ENCODE data around the gene MAP2K6.
"Not testable (repeated sequence)": the region's sequence is repeated elsewhere in the genome, so short reads cannot be mapped to it uniquely, and the experiment has no call there.

The MAP2K6 gene

DNA sequence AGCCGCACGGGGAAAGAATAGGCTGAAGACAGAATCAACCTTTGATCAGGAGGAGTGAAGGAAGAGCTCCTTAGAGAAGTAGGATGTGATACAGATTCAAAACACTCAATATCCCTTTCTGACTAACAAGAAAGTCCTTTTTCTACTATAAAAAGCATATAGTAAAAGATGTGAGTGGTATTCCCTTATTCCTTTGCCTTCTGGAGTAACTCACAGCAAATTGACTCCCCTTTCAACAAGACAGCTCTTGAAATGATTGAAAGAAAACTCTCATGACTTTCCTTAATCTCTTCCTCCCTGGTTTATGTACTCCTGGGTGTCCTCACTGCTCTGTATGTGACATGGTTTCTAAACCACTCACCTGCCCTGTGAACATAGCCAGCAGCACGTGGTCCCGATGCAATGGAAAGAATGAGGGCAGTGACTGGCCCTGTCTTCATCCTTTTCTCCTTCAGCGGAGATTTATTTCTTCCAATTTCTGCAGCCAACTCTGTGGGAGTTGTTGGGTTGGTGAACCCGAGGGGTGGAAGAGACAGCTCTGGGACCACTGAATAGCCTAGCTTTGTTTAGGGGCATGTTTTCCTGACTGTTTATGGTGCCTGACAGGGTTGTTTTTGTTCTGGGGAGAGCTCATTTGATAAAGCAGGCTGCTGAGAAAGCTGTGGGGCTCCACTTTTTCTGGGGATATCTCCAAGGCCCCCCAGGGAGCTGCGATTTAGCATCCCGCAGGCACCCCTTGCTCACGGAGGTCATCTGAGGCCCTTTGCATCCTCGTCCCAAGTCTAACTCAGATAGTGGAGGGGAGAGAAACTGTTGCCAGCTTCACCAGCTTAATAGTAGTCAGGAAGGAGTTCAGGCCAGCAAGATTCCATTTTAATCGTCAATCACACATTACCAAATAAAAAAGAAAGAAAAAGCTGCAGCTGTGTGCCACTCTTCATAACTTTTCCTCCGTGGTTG is 46.7 kb downstream of the MAP2K6 start:
- DNase-seq, result no peak

- no peak for DNase-seq
Observed at GRCh38 chr17:69461951-69462369, 47.5 kb downstream of the MAP2K6 start.

DNA sequence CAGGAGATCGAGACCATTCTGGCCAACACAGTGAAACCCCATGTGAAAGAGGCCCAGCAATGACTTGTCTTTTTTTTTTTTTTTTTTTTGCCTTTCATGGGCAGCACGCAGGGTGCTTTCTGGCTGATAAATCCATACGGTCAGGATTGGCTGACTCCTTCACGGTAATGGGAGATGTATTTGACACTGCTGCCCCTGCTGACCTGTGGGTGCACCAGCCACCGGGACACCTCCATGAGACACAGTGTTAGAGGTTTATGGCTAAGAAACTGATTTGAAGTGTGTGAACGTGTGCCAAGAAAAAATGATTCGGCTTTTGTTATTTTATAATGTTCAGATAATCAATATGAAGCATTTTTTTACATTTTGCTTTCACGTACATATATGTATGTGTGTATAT is 48.4 kb downstream of the MAP2K6 start:
- no peak for DNase-seq

DNA sequence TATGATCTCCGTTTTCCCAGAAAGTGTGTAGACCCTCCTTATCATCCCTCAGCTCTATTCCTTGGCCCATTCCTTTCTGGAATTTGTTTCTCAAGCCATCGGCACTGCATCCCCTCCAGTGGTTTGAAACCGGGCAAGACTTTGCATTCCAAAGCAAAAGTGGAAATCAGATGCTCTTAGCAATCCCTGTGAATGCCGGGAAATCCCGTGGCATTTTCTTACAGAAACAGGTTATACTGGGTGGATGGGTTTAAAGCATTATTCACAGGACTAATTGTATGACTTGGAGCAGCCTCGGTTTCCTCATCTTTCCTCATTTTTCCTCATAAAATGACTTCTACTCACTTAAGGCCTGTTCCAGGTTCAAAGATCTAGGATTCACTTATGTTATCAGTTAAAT is 52.0 kb downstream of the MAP2K6 start:
- DNase-seq, result no peak

GRCh38 chr17:69466905-69467667 is 52.6 kb downstream of the MAP2K6 start:
- DNase-seq, result no peak

DNA sequence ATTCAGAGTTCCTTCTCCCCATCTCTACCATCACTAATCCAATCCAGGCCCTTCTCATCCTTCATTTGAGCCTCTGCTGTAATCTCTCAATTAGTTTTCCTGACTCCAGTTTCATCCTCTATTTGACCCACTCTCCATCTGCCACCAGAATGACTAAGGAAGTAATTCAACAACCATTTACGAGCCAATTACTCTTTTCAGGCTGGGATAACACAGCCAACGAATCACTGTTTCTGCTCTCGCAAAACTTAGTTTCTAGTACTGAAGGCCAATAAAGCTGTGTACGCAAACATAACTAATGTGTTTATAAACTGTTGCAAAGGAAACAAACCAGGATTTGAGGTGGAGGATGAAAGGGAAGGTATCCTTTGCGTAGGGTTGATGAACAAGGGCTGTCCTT is 53.7 kb downstream of the MAP2K6 start:
- no peak for DNase-seq

GRCh38 chr17:69470702-69471101 is 56.2 kb downstream of the MAP2K6 start:
- DNase-seq, result no peak

GRCh38 chr17:69471406-69471805 is 56.9 kb downstream of the MAP2K6 start:
- DNase-seq, result no peak

GRCh38 chr17:69473841-69474831 is 59.6 kb downstream of the MAP2K6 start:
- no peak for DNase-seq

DNA sequence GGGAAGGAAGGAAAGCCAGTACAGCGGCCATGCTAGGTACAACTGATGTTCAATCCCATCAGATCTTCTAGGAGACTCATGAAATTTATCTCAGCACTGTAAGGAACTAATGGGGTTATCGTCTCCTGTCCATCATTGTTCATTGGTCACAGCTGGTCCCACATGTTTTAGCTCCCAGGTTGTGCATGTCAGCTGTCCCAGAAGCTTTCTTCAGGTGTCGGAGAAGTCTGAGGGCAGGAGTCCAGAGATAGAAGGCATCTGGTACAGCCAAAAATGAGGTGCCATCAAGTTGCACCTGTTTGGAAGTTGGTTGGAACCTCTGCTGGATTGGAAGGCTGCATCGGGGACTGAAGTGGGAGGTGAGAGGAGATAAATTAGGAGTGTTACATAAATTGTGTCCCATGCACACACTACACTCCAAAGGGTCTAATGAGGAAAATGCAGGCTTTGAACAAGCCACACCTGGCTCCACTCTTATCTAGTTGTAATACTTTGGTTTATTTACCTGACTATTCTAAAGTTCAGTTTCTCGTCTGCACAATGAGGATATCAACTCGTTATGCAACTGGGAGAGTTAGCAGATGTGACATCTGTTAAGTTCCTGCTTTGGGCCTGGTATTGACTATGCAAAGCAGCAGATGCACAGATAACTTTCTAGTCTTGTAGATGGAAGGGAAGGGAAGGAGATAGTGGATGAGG is 62.9 kb downstream of the MAP2K6 start:
- DNase-seq, result no peak

GRCh38 chr17:69477903-69478266 is 63.4 kb downstream of the MAP2K6 start:
- no peak for DNase-seq

DNA sequence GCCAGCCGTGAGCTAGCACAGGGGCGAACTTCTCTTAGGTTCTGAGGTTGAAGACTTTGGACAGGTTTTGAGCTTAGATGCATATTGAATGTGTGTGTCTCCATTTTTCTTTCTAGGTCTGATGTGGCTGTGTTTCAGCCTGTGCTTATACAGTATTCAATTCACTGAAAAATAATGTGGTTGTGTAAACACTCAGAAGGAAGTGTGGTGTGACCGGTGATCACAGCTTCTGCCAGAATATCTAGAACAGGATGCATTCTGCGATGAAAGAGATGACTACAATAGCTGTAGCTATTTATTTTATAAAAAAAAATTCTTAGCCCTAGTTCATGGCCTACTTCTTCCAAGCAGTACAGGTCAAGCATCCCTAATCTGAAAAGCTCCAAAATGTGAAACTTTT is 64.4 kb downstream of the MAP2K6 start:
- DNase-seq, result no peak

DNA sequence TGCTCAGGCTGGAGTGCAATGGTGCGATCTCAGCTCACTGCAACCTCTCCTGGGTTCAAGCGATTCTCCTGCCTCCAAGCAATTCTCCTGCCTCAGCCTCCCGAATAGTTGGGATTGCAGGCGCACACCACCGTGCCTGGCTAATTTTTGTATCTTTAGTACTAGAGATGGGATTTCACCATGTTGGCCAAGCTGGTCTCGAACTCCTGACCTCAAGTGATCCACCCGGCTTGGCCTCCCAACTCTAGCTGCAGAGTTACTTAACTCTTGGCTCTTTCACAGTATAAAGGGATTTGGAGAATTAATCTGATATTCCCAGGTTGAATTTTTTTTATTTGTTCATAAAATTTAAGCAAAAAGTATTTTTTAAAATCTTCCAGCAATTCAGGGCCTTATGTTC is 65.3 kb downstream of the MAP2K6 start:
- not testable (repeated sequence) for DNase-seq

- no peak for DNase-seq
Observed at GRCh38 chr17:69480245-69480644, 65.7 kb downstream of the MAP2K6 start.

DNA sequence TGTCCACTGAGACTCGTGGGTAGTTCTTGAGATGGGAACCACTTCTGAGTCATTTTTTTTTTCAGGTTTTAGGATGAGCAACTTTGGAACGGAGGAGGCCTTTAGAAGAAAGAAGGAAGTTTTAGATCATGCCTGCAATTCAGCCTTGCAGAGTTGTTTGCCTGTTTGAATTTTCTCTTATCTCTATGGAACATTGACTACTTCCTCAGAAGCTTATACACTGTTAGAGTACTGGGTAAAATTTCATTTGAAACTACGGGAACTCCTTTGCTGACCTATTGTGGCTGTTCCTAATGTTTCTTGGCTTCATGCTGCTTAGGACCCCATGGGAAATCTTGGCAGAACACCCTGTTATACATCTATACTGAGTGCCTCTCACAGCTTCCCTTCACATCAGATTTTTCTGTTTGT is 70.8 kb downstream of the MAP2K6 start:
- no peak for DNase-seq

DNA sequence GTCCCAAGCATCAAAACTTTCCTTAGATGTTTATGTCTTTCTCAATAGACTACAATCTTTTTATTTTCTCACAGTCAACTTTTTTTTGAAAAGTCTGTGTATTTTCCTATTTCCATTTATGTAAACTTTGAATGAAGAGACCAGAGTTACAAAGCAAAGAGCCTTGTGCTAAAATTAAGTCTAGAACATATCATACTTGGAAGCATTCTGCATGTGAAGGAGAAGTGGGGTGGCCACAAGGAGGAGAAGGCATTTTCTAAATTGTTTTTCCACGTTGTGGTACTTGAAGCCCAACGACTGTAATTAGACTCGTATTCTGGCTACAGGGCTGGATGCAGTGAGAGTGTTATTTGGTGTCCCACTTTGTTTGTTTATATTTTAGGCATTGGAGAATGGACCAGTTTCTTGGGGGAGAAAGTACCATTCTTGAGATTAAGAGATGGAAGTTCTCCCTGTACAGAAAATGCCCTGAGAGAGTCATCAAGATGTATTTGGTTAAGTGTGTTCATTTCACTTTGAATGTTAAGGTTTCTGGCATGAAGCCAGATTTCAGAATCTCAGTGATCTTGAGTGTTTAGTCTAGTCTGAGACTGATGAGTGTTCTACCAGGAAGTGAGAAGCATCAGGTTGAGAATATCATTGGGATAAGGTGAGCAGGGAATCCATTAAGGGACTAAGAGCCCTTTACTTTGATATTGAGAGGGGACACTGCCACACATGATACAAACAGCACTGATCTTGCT is 71.6 kb downstream of the MAP2K6 start:
- no peak for DNase-seq

DNA sequence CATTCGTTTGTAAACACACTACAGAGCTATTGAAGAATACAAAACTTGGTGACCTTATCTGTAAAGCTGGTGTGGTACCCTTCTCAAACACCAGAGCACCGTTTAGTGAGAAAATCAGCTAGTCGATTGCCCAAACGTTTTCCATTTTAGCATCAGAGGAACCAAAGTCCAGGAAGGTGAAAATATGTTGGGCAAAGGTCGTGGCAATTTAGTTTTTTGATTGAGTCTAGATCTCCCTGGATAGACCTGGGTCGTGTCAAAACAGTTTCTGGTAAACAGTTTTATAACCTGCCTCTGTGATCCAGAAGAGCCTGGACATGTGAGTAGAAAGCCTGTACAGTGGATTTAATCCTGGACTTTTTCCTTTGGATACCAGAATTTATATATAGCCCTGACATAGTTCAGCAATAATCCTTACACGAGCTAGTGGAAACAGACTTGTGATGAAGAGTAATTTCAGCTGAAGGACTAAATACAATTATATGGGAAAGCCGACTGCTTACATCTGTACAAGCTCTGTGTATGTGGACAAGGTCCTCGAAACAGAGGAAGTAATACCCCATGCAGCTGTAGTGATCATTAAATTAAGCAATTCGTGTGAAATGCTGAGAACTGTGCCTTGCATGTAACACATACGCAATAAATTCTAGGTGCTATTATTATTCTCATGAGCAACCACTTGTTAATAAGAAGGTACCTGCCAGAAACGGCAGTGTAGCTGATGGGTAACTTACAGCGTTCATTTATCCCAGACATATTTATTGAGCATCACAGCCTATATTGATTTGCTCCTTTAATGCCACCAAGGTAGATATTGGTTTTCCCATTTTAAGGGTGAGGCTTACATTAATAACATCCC is 72.5 kb downstream of the MAP2K6 start:
- DNase-seq, result no peak

GRCh38 chr17:69489313-69489712 is 74.8 kb downstream of the MAP2K6 start:
- no peak for DNase-seq

DNA sequence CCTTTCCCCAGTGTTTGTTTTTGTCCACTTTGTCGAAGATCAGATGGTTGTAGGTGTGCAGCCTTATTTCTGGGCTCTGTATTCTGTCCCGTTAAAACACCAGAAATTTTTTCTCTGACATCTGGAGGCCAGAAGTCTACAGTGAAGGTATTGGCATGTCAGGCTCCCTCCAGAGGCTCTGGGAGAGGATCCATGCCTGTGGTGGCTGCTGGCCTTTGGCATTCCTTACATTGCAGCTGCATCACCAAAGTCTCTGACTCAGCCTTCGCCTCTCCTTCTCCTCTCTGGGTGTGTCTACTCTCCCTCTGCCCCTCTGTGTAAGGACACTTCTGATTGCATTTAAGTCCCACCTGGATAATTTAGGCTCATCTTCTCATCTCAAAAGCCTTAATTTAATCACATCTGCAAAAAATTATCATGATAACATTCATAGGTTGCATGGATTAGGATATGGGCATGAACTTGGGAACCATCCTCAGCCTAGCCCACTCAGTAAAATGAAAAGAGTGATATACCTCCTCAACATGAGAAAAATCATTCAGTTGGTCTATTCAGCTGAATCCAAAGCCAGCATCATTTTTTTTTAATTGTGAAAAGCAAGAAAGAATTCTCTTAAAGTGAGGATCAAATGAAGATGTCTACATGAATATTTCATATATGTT is 78.0 kb downstream of the MAP2K6 start:
- no peak for DNase-seq

DNA sequence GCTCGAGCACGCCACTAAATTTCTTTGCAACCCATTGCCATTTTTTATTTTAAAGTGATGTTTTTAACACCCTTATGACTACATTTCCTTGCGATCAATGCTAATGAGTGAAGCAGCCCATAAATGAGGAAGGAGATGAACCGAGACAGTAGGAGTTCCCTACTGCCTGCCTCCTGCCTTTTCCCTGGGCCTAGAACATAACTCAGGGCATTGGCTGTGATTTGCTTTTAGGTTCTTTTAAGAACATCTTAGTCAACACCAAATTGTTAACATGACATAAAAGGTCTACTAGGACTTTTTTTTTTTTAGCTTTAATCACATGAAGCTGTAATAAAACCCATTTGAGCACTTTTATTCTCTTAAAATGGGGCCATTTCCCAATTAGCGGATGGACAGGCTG is 81.3 kb downstream of the MAP2K6 start:
- DNase-seq, result no peak
